ENCODE measurements around the gene SYNPO. TPM values are rescaled to one million over a fixed set of nuclear protein-coding genes. Genes with fewer than 3 reads are reported as not detected.

SYNPO gene
- total RNA-seq, 1 donor from 2014 or later: 86.6 TPM

DNA sequence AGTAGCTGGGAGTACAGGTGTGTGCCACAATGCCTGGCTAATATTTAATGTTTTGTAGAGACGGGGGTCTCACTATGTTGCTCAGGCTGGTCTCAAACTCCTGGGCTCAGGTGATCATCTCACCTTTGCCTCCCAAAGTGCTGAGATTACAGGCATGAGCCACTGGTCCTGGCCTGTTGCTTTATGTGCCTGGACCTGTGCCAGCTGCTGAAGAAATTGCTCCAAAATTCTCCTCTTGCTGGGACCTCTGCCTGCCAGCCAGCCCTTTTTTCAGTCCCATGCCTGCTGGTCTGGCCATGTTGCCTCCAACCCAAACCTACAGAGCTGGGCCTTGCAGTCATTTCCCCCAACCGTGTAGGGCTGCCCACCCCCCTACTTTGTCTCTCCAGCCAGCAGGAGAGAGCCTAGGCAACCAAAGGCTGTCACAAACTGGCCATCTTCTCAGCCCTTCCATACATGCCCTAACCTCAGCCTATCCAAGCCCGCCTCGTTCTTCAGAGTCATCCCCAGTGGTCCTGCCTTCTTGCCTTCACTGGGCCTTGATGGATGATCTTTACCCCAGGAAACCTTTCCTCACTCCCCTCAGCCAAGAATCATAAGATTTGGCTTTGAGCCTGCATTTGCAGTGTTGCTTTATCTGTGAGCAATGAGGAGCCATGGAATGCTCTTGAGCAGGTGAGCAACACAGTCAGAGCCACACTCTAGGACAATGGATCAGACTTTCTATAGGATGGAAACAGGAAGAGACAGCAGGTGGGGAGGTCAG, 27.4 kb upstream of the SYNPO start:
- TF ChIP-seq, protein P1, sequence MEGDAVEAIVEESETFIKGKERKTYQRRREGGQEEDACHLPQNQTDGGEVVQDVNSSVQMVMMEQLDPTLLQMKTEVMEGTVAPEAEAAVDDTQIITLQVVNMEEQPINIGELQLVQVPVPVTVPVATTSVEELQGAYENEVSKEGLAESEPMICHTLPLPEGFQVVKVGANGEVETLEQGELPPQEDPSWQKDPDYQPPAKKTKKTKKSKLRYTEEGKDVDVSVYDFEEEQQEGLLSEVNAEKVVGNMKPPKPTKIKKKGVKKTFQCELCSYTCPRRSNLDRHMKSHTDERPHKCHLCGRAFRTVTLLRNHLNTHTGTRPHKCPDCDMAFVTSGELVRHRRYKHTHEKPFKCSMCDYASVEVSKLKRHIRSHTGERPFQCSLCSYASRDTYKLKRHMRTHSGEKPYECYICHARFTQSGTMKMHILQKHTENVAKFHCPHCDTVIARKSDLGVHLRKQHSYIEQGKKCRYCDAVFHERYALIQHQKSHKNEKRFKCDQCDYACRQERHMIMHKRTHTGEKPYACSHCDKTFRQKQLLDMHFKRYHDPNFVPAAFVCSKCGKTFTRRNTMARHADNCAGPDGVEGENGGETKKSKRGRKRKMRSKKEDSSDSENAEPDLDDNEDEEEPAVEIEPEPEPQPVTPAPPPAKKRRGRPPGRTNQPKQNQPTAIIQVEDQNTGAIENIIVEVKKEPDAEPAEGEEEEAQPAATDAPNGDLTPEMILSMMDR (IDR thresholded peaks at IDR 0.05; ENCODE audit: unreplicated experiment): no peak
- DNase-seq (ENCODE audit: low spot score in 2 of 2, unreplicated experiment in 2 of 2): no peak
- peaks cover 47% of the 10 kb centered on the region for H3K4me1 Mint-ChIP-seq
- no peaks in the 10 kb centered on the region for H3K9me3 Mint-ChIP-seq
- no peak overlapping the region for H3K4me3 Mint-ChIP-seq
- H3K36me3 Mint-ChIP-seq: no peaks in the 10 kb centered on the region
- H3K27me3 Mint-ChIP-seq (ENCODE audit: low read depth): no peaks in the 10 kb centered on the region
- H3K27ac Mint-ChIP-seq: no peak overlapping the region

DNA sequence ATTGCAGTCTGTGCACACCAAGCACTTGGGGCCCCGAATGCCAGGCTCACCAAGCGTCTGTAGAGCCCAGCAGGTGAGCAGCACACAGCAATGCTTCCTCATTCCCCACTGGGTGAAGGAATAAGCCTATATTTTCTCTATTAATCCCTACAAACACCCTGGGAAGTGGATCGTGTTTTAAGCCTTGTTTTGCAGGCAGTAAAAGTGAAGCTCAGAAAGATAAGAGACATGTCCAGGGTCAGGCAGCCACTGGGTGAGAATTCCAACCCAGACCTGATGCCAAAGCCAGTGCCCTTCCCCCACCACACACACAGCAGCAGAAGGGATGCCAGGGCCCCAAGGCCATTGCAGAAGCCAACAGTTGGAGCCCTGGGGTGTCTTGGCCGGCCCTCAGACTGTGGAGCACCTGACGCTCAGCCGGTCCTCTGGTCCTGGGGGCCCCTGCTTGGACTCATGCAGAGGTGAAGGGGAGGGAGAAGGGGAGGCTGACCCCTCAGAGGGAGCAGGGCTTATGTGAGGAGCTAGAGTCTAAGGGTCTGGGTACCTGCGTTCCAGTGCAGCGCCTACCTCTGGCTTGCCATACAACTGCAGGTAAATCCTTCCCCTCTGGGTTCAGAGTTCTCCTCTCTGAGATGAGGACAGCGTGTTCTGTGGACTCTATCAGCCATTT, 26.3 kb upstream of the SYNPO start:
- no peaks in the 10 kb centered on the region for H3K36me3 Mint-ChIP-seq
- no peak overlapping the region for H3K4me3 Mint-ChIP-seq
- TF ChIP-seq, protein P1 (IDR thresholded peaks at IDR 0.05; ENCODE audit: unreplicated experiment): no peak
- no peak for DNase-seq (ENCODE audit: low spot score in 2 of 2, unreplicated experiment in 2 of 2)
- no peaks in the 10 kb centered on the region for H3K27me3 Mint-ChIP-seq (ENCODE audit: low read depth)
- no peak overlapping the region for H3K27ac Mint-ChIP-seq
- H3K9me3 Mint-ChIP-seq: no peaks in the 10 kb centered on the region
- peaks cover 53% of the 10 kb centered on the region for H3K4me1 Mint-ChIP-seq

DNA sequence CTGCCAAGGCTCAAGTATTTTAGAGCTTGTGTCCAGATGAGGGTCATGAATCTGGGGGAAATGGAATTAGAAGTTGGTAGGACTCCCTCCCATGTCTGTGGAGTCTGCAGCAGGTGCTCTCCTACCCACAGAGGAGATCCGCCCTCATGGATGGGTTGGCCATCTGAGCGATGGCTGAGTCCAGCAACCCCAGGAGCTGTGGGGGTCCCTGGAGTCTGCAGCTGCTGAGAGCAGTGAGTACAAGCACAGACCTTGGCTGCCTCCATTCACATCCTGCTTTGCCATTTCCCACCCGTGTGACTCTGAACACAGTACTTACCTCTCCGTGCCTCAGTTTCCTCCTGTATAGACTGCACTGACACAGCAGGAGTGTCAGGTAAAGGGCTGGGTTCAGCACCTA, 25.8 kb upstream of the SYNPO start:
- TF ChIP-seq, protein P1 (IDR thresholded peaks at IDR 0.05; ENCODE audit: unreplicated experiment): no peak
- peak overlapping the region; percentile 83 for H3K27ac Mint-ChIP-seq
- H3K9me3 Mint-ChIP-seq: no peaks in the 10 kb centered on the region
- no peaks in the 10 kb centered on the region for H3K36me3 Mint-ChIP-seq
- no peak for DNase-seq (ENCODE audit: low spot score in 2 of 2, unreplicated experiment in 2 of 2)
- no peak overlapping the region for H3K4me3 Mint-ChIP-seq
- H3K27me3 Mint-ChIP-seq (ENCODE audit: low read depth): no peaks in the 10 kb centered on the region
- peaks cover 58% of the 10 kb centered on the region for H3K4me1 Mint-ChIP-seq

DNA sequence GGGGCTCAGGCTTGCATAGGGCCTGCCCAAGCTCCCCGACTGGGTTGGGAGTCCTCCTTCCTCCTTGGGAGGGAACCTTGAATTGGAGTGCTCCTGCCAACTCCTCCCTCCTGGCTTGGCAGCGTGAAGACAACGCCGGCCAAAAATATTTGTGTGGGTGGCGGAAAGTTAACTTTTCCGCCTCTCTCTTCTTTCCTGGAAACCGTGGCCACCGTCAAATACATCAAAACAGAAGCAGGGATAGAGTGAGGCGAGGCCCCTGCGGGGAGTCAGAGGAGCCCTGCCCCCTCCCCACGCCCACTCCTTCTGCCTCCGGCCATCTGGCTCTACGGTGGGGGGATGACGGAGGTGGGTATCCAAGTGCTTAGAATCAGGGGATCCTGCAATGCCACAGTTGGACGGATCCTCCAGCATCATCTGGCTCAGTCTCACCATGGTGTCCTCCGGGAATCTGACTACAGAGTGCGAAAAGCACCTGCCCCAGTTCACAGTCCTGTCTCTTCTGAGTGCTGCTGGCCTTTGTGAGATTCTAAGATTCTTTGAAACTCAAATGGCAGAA, 25.2 kb upstream of the SYNPO start:
- no peaks in the 10 kb centered on the region for H3K36me3 Mint-ChIP-seq
- DNase-seq (ENCODE audit: low spot score in 2 of 2, unreplicated experiment in 2 of 2): no peak
- H3K4me3 Mint-ChIP-seq: no peak overlapping the region
- TF ChIP-seq, protein P1 (IDR thresholded peaks at IDR 0.05; ENCODE audit: unreplicated experiment): no peak
- H3K9me3 Mint-ChIP-seq: no peaks in the 10 kb centered on the region
- peak overlapping the region; percentile 83 for H3K27ac Mint-ChIP-seq
- no peaks in the 10 kb centered on the region for H3K27me3 Mint-ChIP-seq (ENCODE audit: low read depth)
- H3K4me1 Mint-ChIP-seq: peaks cover 60% of the 10 kb centered on the region

DNA sequence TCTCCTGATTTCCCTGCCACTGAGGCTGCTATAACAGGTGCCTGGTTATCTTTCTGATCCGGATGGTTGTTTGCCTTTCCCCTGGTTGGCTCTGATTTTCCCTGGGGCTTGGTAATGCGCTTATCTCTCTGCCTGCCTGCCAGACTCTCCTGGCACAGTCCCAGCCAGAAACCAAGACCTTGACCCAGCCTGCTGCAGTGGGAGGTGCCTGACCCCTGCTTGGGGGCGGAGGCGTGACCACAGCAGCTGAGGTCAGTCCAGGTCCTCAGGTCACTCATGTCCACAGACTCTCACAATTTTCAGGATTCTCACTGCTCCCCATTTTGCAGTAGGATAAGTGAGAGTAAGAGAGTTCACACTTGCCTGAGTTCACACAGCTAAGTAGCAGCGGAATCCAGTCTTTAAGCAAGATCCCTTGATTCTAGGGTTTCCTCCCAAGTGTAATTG, 24.4 kb upstream of the SYNPO start:
- Mint-ChIP-seq H3K4me1 (peaks cover 60% of the 10 kb centered on the region), H3K4me3 (no peak overlapping the region), H3K36me3 (no peaks in the 10 kb centered on the region), H3K27ac (peak overlapping the region; percentile 47), H3K9me3 (no peaks in the 10 kb centered on the region), H3K27me3 (ENCODE audit: low read depth) (no peaks in the 10 kb centered on the region)
- DNase-seq (ENCODE audit: low spot score in 2 of 2, unreplicated experiment in 2 of 2): no peak
- TF ChIP-seq, protein P1 (IDR thresholded peaks at IDR 0.05; ENCODE audit: unreplicated experiment): no peak
